OCI-LY3 (cell line): Measurements from ENCODE around the gene ABCD3.
"Not testable (repeated sequence)": the region's sequence is repeated elsewhere in the genome, so short reads cannot be mapped to it uniquely, and the experiment has no call there.

Experiments used
- H2AFZ ChIP-seq: fragments of 200-600, 300-600 bp; shearing (Covaris generic); 2 replicates; pipeline ENCODE4 v1.6.0; 2014; ENCODE audit warnings: antibody characterized with exemption, low read depth, low read length
- H3K27ac ChIP-seq: fragments of 200-600, 300-600 bp; sonication (generic); 2 replicates; pipeline ENCODE4 v1.5.1; 2014; ENCODE audit warnings: mild to moderate bottlenecking, low read length, moderate library complexity, mixed read lengths
- H3K27me3 ChIP-seq: fragments of 200-600, 300-600 bp; sonication (generic); 2 replicates; pipeline ENCODE4 v1.6.1; 2014; ENCODE audit warnings: low read depth, low read length, mixed read lengths
- H3K36me3 ChIP-seq: fragments of 200-600, 300-600 bp; sonication (generic); replicated peaks from 2 replicates; pipeline ENCODE3; 2014; ENCODE audit warnings: low read depth, low read length, mixed read lengths
- H3K4me1 ChIP-seq: fragments of 300-600, 200-600 bp; sonication (generic); 2 replicates; pipeline ENCODE4 v1.6.1; 2014; ENCODE audit warnings: low read length, mixed read lengths
- H3K4me2 ChIP-seq: fragments of 200-600, 300-600 bp; sonication (generic); 2 replicates; pipeline ENCODE4 v1.6.1; 2014; ENCODE audit warnings: low read length, mixed read lengths
- H3K4me3 ChIP-seq: fragments of 300-600, 200-600 bp; sonication (generic); 2 replicates; pipeline ENCODE4 v1.5.1; 2014; ENCODE audit warnings: antibody characterized with exemption, mild to moderate bottlenecking, low read length, moderate library complexity
- H3K79me2 ChIP-seq: fragments of 300-600, 200-600 bp; shearing (Covaris generic); 2 replicates; pipeline ENCODE4 v1.6.1; 2014; ENCODE audit warnings: mild to moderate bottlenecking, low read length, mixed read lengths
- H3K9ac ChIP-seq: fragments of 300-600, 200-600 bp; shearing (Covaris generic); 2 replicates; pipeline ENCODE4 v1.6.0; 2014; ENCODE audit warnings: mild to moderate bottlenecking, low read length, moderate library complexity
- H3K9me3 ChIP-seq: fragments of 200-600, 300-600 bp; shearing (Covaris generic); 2 replicates; pipeline ENCODE4 v1.6.1; 2014; ENCODE audit warnings: low read length, mixed read lengths; ENCODE audit not compliant: insufficient read depth
- H4K20me1 ChIP-seq: fragments of 200-600, 300-600 bp; sonication (generic); 2 replicates; pipeline ENCODE4 v1.6.1; 2016; ENCODE audit warnings: low read length, mixed read lengths; ENCODE audit not compliant: insufficient read depth
- CTCF ChIP-seq: fragments of 200-600, 300-600 bp; sonication (generic); IDR thresholded peaks from 2 replicates; pipeline ENCODE4 v1.5.1; 2014; ENCODE audit warnings: antibody characterized with exemption, low read length, low read depth
- EZH2phosphoT487 ChIP-seq: fragments of 200-600 bp; shearing (Covaris generic); IDR thresholded peaks from 2 replicates; pipeline ENCODE4 v1.6.1; 2018; ENCODE audit warnings: antibody characterized with exemption, mixed run types, low read depth

Gene ABCD3

GRCh38 chr1:94433866-94434265 is 15.7 kb downstream of the ABCD3 start:
- Histone ChIP-seq H3K4me1 (peaks cover 4% of the 10 kb centered on the region), H3K79me2 (peaks cover 12% of the 10 kb centered on the region), H3K27me3 (no peaks in the 10 kb centered on the region), H3K36me3 (no peaks in the 10 kb centered on the region), H2AFZ (no peak overlapping the region), H3K4me2 (no peak overlapping the region), H4K20me1 (no peaks in the 10 kb centered on the region), H3K27ac (no peak overlapping the region), H3K4me3 (no peak overlapping the region), H3K9me3 (no peaks in the 10 kb centered on the region), H3K9ac (no peak overlapping the region)
- no peak for TF ChIP-seq CTCF
- no peak for TF ChIP-seq EZH2phosphoT487

GRCh38 chr1:94434365-94435045 is 16.3 kb downstream of the ABCD3 start:
- H2AFZ ChIP-seq: no peak overlapping the region
- peaks cover 12% of the 10 kb centered on the region for H3K79me2 ChIP-seq

GRCh38 chr1:94438692-94439276 is 20.6 kb downstream of the ABCD3 start:
- Histone ChIP-seq H2AFZ (no peak overlapping the region), H3K27me3 (no peaks in the 10 kb centered on the region), H3K79me2 (peaks cover 13% of the 10 kb centered on the region; the same call in 1 of the 2 replicates), H3K27ac (no peak overlapping the region), H3K9ac (no peak overlapping the region), H3K4me2 (no peak overlapping the region), H3K9me3 (no peaks in the 10 kb centered on the region), H4K20me1 (no peaks in the 10 kb centered on the region), H3K4me1 (no peaks in the 10 kb centered on the region), H3K4me3 (no peak overlapping the region), H3K36me3 (no peaks in the 10 kb centered on the region)
- no peak for TF ChIP-seq EZH2phosphoT487
- no peak for TF ChIP-seq CTCF

More at GRCh38 chr1:94434365-94435045, 16.3 kb downstream of the ABCD3 start:
- H3K27me3 ChIP-seq: no peaks in the 10 kb centered on the region
- no peaks in the 10 kb centered on the region for H3K9me3 ChIP-seq
- TF ChIP-seq CTCF: no peak
- H3K9ac ChIP-seq: no peak overlapping the region
- H4K20me1 ChIP-seq: no peaks in the 10 kb centered on the region
- no peak overlapping the region for H3K4me3 ChIP-seq
- no peaks in the 10 kb centered on the region for H3K4me1 ChIP-seq
- no peaks in the 10 kb centered on the region for H3K36me3 ChIP-seq
- H3K4me2 ChIP-seq: no peak overlapping the region
- H3K27ac ChIP-seq: no peak overlapping the region

- no peak for TF ChIP-seq CTCF
- no peak for TF ChIP-seq EZH2phosphoT487
- Histone ChIP-seq H3K4me3 (no peak overlapping the region), H3K4me1 (no peaks in the 10 kb centered on the region), H3K79me2 (peaks cover 13% of the 10 kb centered on the region; the same call in 1 of the 2 replicates), H3K9ac (no peak overlapping the region), H3K27ac (no peak overlapping the region), H3K9me3 (no peaks in the 10 kb centered on the region), H3K36me3 (no peaks in the 10 kb centered on the region), H4K20me1 (no peaks in the 10 kb centered on the region), H3K27me3 (no peaks in the 10 kb centered on the region), H2AFZ (no peak overlapping the region), H3K4me2 (no peak overlapping the region)
These were observed 21.9 kb downstream of the ABCD3 start for GRCh38 chr1:94440088-94440487.

- H3K4me3 ChIP-seq, H3K27me3 ChIP-seq, H3K4me2 ChIP-seq, H3K27ac ChIP-seq, H3K4me1 ChIP-seq, H3K36me3 ChIP-seq, H3K9me3 ChIP-seq, H3K79me2 ChIP-seq, H2AFZ ChIP-seq, H4K20me1 ChIP-seq, H3K9ac ChIP-seq: not testable (repeated sequence)
These were observed 24.9 kb downstream of the ABCD3 start for GRCh38 chr1:94443067-94443466.

- not testable (repeated sequence) for H3K4me3 ChIP-seq, H2AFZ ChIP-seq, H3K9me3 ChIP-seq, H4K20me1 ChIP-seq, H3K9ac ChIP-seq, H3K79me2 ChIP-seq, H3K27me3 ChIP-seq, H3K4me1 ChIP-seq, H3K27ac ChIP-seq, H3K36me3 ChIP-seq, H3K4me2 ChIP-seq
These were observed 26.6 kb downstream of the ABCD3 start for GRCh38 chr1:94444819-94445218.
